Neural cell (in vitro differentiated cells): ENCODE results near the gene BICDL1. TPM values are rescaled to one million over a fixed set of nuclear protein-coding genes. Genes with fewer than 3 reads are reported as not detected.

Source experiments
- H2AFZ ChIP-seq: fragments of 200-600, 300-800 bp; sonication (generic), shearing (Covaris generic); 2 replicates; pipeline ENCODE4 v1.6.0; 2014; ENCODE audit warnings: low read depth, mild to moderate bottlenecking, antibody characterized with exemption, low read length, moderate library complexity
- H3F3A ChIP-seq: fragments of 200-600 bp; shearing (Covaris generic); 2 replicates; pipeline ENCODE4 v1.6.1; 2016; ENCODE audit warnings: mild to moderate bottlenecking, moderate library complexity, mixed read lengths, antibody characterized with exemption, low read length; ENCODE audit not compliant: insufficient read depth, poor library complexity, severe bottlenecking
- H3K27ac ChIP-seq: fragments of 200-600, 300-800 bp; sonication (generic), shearing (Covaris generic); 2 replicates; pipeline ENCODE4 v1.5.1; 2014; ENCODE audit warnings: mild to moderate bottlenecking, low read length, moderate library complexity
- H3K27me3 ChIP-seq: fragments of 300-800, 200-600 bp; sonication (generic), shearing (Covaris generic); 2 replicates; pipeline ENCODE4 v1.6.0; 2014; ENCODE audit warnings: mild to moderate bottlenecking, low read depth, low read length, moderate library complexity; ENCODE audit not compliant: insufficient read depth
- H3K36me3 ChIP-seq: fragments of 300-800, 200-600 bp; sonication (generic), shearing (Covaris generic); 2 replicates; pipeline ENCODE4 v1.5.1; 2014; ENCODE audit warnings: mild to moderate bottlenecking, antibody characterized with exemption, low read length, moderate library complexity; ENCODE audit not compliant: insufficient read depth
- H3K4me2 ChIP-seq: fragments of 300-800, 200-600 bp; sonication (generic), shearing (Covaris generic); 2 replicates; pipeline ENCODE4 v1.6.0; 2014; ENCODE audit warnings: mild to moderate bottlenecking, low read length
- H3K4me3 ChIP-seq: fragments of 300-800, 200-600 bp; sonication (generic), shearing (Covaris generic); 2 replicates; pipeline ENCODE4 v1.5.1; 2014; ENCODE audit warnings: mild to moderate bottlenecking, low read length, moderate library complexity
- H3K79me2 ChIP-seq: fragments of 200-600 bp; shearing (Covaris generic); replicated peaks from 2 replicates; pipeline ENCODE4 v1.6.0; 2014; ENCODE audit warnings: mild to moderate bottlenecking, low read length, moderate library complexity; ENCODE audit not compliant: insufficient read depth
- H3K9ac ChIP-seq: fragments of 300-800, 200-600 bp; sonication (generic), shearing (Covaris generic); 2 replicates; pipeline ENCODE4 v1.6.1; 2016; ENCODE audit warnings: mild to moderate bottlenecking, low read length, mixed read lengths
- H3K9me2 ChIP-seq: fragments of 200-600 bp; shearing (Covaris generic); 2 replicates; pipeline ENCODE4 v1.6.1; 2016; ENCODE audit warnings: mild to moderate bottlenecking, low read length, mixed read lengths; ENCODE audit not compliant: insufficient read depth
- H3K9me3 ChIP-seq: fragments of 200-600, 300-800 bp; sonication (generic), shearing (Covaris generic); 2 replicates; pipeline ENCODE4 v1.6.1; 2016; ENCODE audit warnings: mild to moderate bottlenecking, mixed run types, low read length, moderate library complexity, mixed read lengths
- H4K20me1 ChIP-seq: fragments of 200-600 bp; shearing (Covaris generic); 2 replicates; pipeline ENCODE4 v1.6.1; 2016; ENCODE audit warnings: mild to moderate bottlenecking, mixed run types; ENCODE audit not compliant: insufficient read depth
- EP300 ChIP-seq: fragments of 450-650 bp; conservative IDR thresholded peaks from 2 replicates; pipeline ENCODE4 v1.6.1; 2014; ENCODE audit warnings: antibody characterized with exemption, mild to moderate bottlenecking, moderate library complexity; ENCODE audit not compliant: poor library complexity, severe bottlenecking
- EZH2 ChIP-seq: fragments of 200-600, 300-800 bp; shearing (Covaris generic), sonication (generic); IDR thresholded peaks from 2 replicates; pipeline ENCODE4 v1.6.1; 2014; ENCODE audit warnings: antibody characterized with exemption, low read length, borderline replicate concordance, mild to moderate bottlenecking; ENCODE audit not compliant: insufficient read depth, poor library complexity, severe bottlenecking
- MXI1 ChIP-seq: fragments of 450-650 bp; conservative IDR thresholded peaks from 2 replicates; pipeline ENCODE4 v1.6.1; 2014; ENCODE audit warnings: antibody characterized with exemption, mild to moderate bottlenecking; ENCODE audit not compliant: poor library complexity, severe bottlenecking
- POLR2AphosphoS5 ChIP-seq: IDR thresholded peaks from 2 replicates; pipeline ENCODE4 v1.6.1; 2012
- RAD21 ChIP-seq: fragments of 450-650 bp; conservative IDR thresholded peaks from 2 replicates; pipeline ENCODE4 v1.6.1; 2014; ENCODE audit warnings: antibody characterized with exemption, mild to moderate bottlenecking, moderate library complexity
- REST ChIP-seq: IDR thresholded peaks from 2 replicates; pipeline ENCODE4 v1.6.1; 2012; ENCODE audit warnings: borderline replicate concordance
- SMC3 ChIP-seq: fragments of 450-650 bp; conservative IDR thresholded peaks from 2 replicates; pipeline ENCODE4 v1.6.1; 2014; ENCODE audit warnings: antibody characterized with exemption, mild to moderate bottlenecking, moderate library complexity; ENCODE audit not compliant: poor library complexity
- TAF1 ChIP-seq: IDR thresholded peaks from 2 replicates; pipeline ENCODE4 v1.6.1; 2012; ENCODE audit warnings: low read depth
- polyA plus RNA-seq: library from polyadenylated mRNA; depleted of rRNA; stranded (reverse); fragments of >200 nt; gene quantifications from 2 replicates; pipeline ENCODE4 v1.2.3, GENCODE V29; 2014
- TF ChIP-seq, protein P1 (sequence below): fragments of 450-650 bp; IDR thresholded peaks from 2 replicates; pipeline ENCODE4 v1.5.1; 2014; ENCODE audit warnings: antibody characterized with exemption, mild to moderate bottlenecking, moderate library complexity; ENCODE audit not compliant: poor library complexity, severe bottlenecking

BICDL1 gene
- polyA plus RNA-seq, 1 donor from 2014 or later: 136 TPM

DNA sequence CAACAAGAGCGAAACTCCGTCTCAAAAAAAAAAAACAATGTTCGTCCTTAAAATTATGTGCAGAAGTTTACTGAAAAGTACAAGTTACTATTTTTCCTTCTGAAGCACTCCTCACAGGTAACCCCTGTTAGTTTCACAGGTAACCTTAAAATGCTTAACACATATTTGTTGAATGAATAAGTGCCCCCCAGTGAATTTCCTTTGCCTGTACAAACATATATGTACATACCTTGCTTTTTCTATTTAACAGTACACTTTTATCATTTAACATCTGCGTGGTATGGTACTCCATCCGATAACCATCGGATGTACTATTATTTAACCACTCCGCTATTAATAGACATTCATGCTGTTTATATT, 128.9 kb downstream of the BICDL1 start (continued):
- TF ChIP-seq, protein P1, sequence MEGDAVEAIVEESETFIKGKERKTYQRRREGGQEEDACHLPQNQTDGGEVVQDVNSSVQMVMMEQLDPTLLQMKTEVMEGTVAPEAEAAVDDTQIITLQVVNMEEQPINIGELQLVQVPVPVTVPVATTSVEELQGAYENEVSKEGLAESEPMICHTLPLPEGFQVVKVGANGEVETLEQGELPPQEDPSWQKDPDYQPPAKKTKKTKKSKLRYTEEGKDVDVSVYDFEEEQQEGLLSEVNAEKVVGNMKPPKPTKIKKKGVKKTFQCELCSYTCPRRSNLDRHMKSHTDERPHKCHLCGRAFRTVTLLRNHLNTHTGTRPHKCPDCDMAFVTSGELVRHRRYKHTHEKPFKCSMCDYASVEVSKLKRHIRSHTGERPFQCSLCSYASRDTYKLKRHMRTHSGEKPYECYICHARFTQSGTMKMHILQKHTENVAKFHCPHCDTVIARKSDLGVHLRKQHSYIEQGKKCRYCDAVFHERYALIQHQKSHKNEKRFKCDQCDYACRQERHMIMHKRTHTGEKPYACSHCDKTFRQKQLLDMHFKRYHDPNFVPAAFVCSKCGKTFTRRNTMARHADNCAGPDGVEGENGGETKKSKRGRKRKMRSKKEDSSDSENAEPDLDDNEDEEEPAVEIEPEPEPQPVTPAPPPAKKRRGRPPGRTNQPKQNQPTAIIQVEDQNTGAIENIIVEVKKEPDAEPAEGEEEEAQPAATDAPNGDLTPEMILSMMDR: no peak

- Histone ChIP-seq H2AFZ (no peak overlapping the region), H3K27me3 (no peaks in the 10 kb centered on the region), H3K27ac (no peak overlapping the region), H3F3A (no peaks in the 10 kb centered on the region), H3K9me3 (no peaks in the 10 kb centered on the region), H3K79me2 (peaks cover 36% of the 10 kb centered on the region), H3K36me3 (no peaks in the 10 kb centered on the region), H3K9ac (peak overlapping the region; percentile 87), H3K4me3 (peak overlapping the region; percentile 95), H3K4me2 (peak overlapping the region; percentile 87), H4K20me1 (no peaks in the 10 kb centered on the region), H3K9me2 (no peaks in the 10 kb centered on the region)
- no peak for TF ChIP-seq TAF1
- TF ChIP-seq, protein P1: no peak
- no peak for TF ChIP-seq SMC3
- no peak for TF ChIP-seq EP300
- no peak for TF ChIP-seq EZH2
- no peak for TF ChIP-seq RAD21
- TF ChIP-seq MXI1: no peak
- no peak for TF ChIP-seq POLR2AphosphoS5
- no peak for TF ChIP-seq REST
These were observed 129.5 kb downstream of the BICDL1 start for GRCh38 chr12:120118321-120119061.
